Activated CD4-positive, alpha-beta T cell treated with anti-CD3 and anti-CD28 coated beads, Interleukin-2, amount 50 U/mL, for 16 hours (primary cell): ENCODE measurements around the gene SIAH3.

ENCODE experiments used
- DNase-seq: peaks from one replicate; pipeline ENCODE4 v3.0.0-alpha.2; 2020

Gene SIAH3

DNA sequence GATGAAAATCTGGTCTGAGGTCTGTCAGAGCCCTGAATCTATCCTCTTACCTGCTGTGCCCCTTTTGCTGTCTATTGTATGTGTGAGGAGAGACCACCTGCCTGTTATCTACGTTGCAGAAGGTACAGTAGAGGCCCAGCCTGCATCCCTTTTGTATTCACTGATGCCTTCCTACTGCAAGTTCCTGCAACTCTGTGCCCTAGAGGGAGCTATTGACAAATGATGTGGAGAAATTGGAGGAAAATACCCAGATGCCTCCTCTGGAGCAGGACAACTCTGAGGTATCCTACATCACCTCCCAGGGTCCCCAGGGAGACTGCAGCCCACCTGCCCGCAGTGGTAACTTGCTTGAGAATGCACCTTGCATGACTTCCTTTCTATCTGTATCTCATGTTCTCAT is 33.7 kb downstream of the SIAH3 start:
- DNase-seq: no peak

DNA sequence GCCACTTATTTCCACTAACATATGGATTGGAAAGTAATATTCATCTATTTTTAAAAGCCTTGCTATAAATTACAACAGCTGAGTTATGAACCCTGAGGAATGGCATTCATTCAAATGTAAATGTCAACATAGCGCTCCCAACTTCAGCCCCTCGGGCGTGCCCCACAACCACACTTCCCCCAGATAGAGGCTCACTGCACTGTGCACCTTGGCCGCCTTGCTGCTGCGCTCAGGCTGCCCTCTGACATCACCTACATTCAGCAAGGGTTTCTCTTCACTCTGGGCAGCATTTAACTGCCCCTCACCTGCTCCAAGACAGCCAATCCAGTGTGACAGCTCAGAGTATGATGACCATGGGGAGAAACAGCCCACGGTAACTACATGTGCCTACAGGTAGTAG is 35.1 kb downstream of the SIAH3 start:
- DNase-seq: no peak

DNA sequence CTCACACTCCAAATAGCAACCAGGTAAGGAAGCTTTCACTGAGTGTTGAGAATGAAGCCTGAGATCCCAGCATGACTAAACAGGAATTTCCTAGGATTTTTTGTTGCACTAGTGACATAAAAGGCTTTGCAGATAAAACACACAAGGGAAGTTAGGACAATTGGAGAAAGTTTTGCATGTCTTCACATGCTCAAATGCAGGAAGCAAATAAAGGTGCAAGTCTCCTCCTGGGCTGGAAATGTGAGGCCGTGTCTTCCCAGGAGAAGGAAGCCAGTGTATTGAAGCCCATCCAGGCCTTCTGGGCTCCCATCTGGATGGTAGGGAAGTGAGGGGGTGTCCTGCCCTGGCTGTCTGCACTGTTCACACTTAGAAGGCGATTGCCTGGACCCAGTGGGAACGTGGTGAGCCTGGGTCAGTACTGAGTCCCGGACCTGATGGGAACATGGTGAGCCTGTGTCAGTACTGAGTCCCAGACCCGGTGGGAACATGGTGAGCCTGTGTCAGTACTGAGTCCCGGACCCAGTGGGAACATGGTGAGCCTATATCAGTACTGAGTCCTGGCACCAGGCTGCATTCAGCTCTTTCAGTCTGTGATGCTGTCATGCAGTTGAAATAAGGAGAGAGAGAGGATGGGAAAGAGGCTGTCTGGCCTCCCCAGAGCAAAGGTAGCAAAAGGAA is 38.7 kb downstream of the SIAH3 start:
- DNase-seq: no peak

DNA sequence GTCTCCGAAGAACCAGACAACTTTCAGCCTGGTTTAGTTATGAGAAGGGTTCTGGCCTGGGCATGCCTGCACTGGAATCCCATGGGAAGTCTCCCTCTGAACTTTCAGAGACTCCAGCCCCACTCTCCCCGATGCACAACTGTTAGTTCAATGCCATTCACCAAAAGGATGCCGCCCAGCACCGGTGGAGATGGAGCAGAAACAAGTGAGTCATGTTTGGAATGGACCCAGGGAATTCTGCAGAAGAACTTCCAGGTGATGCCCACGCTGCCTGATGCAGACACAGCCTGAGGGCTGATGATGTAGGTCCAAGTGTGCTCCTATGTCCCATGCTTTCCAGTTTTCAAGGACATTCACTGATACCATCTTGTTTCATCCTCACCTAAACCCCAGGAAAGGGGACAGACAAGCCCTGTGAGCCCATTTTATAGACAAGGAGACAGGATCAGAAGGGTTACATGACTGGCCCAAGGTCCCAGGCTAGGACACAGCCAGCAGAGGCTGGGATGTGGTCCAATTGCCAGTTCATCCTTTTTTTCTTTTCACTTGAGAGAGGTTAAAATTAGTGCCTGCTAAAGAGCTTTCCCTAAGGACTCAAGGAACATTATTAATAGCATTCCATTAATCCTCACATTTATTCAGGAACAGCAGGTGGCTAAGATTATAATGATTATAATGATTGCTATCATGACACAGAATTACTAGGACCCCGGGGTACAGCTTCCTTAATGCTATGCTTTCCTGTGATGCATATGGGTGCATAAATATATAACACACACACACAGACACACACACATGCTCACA is 39.5 kb downstream of the SIAH3 start:
- no peak for DNase-seq

DNA sequence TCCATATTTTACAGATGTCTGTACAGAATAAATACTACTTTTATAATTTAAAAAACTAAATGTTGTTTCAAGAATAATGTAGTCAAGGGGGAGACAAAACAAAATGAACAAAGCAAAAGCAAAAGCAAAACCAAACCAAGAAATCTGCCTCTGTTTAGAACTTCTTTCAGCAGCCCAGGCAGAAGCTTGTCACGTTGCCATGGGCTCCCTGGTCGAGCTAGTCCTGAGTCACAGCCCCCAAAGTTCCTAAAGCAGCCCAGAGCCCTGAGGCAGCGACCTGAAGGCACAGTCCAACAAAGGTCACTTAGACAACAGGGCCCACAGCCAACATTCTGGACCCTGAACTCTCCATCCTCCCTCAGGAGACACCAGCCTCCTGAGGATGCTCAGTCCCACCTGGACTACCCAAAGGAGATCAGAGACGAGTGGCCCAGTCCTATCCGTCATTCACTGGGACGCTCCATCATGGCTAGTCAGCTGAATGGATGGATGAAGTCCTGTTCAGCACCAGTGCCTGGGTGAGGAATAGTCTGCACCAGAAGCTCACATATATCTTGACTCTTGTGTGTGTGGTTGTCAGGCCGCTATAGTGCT is 41.7 kb downstream of the SIAH3 start:
- DNase-seq: no peak

DNA sequence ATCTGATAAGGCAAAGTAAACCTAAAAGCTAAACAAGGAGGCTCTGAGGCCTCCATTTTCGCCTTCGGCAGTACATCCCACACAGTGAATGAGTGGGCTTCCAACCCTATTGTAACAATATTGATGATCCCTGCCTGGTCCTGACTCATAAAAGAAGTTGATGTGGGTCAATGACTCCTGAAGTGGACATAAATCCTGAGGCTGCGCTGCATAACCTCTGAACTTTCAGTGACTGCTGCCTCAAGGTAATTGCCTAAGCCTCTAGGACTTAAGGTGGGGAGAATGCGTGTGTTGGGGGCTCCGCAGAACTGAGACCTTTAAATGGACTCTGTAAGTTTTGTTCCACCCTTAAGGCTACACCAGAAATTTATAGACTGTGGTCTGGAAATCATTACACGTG is 42.6 kb downstream of the SIAH3 start:
- no peak for DNase-seq

DNA sequence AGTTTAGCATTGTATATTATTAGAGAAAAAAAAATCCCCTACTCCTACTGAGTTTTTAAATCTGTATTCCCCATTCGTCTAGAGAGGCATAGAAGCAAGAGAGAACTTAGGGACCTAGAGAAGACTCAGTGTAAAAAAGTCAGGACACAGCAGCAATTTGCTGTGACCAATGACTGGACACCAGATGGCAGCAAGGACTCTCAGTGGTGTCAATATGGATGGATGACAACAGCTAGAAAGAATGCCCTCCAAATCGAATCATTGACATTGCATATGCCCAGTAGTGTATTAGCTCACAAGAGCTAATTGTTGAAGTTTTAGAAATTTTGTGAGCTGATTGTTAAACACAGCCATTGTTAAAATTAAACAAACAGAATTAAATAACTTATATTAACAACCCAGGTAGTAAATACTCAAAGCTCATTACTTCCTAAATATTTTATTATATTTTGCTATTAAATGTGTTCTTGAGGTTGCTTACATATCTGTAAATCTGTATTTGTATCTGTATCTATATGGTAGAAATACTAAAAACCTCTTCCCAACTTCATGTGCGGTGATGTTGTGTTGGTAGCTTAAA is 43.9 kb downstream of the SIAH3 start:
- peak; percentile 21 for DNase-seq

DNA sequence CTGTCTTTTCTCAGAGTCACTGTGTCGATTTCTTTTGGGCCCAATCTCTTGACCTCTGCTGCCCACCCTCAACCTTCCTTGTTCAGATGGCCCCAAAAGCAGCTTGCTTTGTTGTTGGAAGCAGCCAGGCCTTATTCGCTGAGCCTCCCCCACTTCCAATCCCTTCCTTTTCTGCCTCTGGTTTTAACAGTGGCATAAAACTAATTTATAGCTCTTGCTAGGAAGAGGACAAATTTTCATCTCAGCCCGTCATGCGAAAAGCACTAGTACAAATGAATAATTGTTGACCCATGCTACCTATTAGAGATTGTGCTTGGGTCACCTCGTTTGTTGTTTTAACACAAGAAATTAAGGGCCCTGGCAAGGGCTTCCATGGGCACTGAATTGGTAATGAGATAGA is 51.1 kb downstream of the SIAH3 start:
- DNase-seq: no peak

DNA sequence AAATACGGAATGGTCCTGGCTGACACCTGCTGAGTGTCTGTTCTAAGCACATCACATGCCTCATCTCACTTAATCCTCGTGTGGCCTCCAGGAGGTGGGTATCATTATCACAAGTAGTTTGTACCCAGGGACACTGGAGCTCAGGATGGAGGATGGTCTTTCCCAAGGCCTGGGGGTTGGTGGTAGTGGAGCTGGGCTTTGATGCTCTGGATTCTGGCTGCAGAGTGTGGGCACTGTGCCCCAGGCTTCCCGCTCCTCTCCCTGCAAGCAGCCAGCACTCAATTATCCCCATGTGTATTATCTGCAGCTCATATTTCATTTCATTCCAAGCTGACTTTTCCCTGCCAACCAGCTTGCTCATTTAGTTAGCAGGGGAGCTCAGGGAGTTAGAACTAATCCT is 52.1 kb downstream of the SIAH3 start:
- no peak for DNase-seq

DNA sequence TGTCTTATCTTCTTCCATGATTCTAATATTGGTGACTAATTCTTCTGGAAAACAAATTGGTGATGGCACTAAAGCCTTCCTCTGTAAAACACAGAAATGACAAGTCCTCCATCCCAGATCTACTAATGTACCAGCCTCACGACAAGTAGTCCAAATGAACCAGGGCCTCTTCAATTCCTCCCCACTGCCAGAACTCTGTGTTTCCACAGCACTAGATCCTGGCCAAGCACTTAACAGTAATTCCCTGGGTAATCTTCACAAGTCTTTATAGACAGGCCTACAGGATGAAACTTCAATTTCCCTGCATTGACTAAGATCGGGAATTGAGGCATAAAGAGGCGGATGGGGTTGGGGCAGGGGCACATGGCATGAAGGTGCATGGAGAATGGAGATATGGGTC is 52.7 kb downstream of the SIAH3 start:
- no peak for DNase-seq

DNA sequence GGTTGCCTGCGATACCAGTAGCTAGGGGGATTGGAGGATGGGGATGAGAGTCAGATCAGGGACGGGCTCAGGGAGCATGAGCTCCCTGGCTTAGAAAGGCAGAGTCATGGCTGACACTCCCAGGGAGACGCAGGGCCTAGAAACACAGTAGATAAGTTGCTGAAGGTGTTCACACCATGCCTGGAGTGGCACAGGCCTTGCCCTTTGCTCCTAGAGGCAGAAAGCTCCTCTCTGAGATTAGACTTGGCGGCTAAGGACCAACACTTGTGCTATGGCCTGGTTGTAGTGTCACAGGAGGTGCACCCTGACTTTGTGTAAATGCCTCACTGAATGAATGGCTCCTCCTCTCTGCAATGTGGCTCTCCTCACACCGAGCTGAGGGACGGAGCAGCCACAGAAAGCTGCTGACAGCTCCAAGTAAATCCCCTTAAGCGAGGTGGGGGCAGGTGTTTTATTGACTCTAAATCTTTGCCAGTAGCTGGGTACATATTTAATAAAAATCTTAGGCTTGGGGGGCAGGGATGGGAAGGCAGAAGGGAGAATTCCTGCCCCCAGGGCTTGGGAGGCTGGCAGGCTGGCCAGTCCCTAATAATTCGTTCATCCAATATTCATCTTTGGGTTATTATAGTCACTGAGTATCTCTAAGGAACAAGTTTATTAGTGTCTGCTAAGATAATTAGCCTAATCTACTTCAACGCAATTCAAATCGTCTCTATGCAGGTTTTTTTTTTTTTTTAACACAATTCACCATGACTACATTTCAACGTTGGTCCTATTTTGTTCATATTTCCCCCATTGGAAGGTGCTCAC is 54.9 kb downstream of the SIAH3 start:
- DNase-seq: no peak

DNA sequence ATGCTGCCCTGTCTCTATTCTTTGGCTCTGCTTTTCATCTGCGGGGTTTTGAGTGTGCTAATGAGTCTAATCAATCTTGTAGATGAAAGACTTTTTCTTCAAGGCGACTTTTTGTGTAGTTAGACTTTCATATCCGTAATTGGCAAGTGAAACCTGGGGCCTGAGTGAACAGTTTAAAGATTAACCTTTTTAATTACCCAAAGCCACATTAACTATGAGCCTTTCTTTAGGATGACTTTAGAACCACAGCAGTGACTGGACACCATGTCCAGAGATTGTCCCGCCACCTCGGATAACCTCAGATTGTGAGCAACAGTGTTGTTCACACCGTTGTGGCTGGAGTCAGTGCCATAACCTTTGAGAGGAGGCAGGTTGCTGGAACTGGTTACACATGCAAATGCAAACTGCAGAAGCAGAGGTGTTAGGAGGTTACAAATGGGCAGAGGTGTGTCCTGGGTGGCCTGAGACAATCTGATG is 58.7 kb downstream of the SIAH3 start:
- DNase-seq: no peak

DNA sequence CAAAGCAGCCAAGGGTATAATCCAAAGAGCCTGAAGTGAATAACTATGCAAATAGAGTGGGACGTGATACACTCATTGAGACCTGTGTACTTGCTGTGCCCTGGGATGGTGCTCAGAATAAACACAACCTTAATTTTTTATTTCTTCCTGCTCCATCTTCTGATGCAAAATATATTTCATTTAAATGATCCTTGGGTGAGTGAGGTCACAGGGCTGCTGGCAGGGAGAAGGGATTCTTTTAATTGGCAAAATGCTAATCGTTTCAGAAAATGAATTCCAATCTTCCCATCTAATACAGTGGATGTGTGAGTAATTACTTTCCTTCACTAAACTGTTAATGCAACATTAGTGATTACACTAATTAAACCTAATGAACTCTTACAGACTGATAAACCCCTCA is 63.5 kb downstream of the SIAH3 start:
- no peak for DNase-seq

DNA sequence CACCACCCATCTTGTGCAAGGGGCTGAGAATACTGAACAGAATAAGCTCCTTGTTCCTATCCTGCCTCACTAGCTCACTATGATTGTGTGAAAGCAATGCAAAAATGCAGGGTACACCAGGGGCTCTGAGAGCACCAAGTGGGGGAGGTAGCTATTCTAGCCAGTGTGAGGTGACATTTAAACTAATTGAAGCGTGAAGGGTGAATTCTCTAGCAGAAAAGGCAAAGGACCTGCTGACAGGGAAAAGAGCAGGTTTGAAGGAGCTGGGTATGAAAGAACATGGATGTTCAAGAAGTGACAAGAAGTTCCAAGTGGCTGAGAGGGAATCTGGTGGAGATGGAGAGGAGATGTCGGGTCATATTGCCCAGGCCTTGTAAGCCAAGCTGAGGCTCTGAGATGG is 64.2 kb downstream of the SIAH3 start:
- DNase-seq: no peak

DNA sequence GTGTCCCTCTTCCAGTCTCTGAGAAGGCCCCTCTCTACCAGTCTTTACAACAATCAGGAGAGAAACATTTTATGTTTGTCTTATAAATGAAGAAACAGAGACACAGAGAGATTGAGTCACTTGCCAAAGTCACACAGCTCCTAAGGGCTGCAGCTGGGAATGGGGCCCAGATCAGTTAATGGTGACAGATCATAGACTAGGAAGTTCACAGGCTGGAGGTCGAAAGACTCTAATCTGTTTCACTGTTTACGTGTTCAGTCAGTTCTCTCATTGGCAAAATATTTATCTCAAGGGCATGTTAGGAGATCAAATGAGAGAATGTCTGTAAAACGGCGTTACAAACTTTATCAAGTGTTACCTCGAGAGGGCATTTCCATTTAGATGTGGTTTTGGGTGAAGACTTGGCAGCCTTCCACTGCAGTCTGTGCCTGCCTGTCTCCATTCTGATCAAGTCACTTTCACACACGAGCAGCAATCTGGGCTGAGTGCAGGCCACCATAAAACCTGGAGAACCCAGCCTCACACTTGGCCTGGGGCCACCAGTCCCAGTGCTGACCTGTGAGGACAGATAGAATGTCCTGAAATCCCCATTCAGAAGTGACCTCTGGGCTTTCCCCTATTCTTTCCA is 65.1 kb downstream of the SIAH3 start:
- no peak for DNase-seq

DNA sequence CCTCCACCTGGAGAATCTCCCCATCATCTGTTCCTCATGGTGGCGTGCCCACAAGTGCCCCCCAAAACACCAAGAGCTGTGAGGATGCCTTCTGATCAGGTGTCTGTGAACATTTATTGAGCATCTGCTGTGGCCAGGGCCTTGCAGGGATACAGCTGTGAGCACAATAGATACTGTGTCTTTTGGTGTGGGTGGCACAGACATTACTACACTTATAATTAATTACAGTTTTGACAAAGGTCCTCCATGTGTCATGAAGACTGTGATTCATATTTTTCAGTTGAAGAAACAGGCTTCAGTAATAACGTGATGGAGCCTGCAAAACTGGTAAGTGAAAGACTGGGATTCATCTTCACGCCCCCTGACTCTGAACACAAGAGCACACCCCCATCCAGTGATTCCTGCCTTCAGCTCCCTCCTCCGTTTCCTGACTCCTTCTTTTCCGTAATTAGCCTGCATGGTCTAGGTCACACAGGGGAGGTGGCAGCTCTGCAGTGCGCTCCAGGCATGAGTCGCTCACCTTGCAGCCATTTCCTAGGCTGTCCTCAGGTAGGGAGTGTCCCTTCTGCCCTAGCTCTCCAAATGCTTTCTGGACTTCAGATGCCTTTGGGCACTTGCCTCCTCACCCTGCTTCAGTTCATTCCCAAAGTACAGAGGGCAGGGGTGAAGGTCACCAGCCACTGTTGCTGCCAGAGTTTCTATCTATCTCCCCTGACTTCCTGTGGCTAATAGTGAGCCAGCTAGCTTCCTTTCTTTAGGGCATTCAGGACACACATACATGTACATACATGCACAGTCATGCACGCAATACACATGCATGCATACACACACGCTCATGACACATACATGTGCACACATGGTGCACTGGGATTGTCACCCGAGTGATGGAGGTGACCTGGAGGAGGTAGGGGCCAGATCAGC is 66.5 kb downstream of the SIAH3 start:
- no peak for DNase-seq

DNA sequence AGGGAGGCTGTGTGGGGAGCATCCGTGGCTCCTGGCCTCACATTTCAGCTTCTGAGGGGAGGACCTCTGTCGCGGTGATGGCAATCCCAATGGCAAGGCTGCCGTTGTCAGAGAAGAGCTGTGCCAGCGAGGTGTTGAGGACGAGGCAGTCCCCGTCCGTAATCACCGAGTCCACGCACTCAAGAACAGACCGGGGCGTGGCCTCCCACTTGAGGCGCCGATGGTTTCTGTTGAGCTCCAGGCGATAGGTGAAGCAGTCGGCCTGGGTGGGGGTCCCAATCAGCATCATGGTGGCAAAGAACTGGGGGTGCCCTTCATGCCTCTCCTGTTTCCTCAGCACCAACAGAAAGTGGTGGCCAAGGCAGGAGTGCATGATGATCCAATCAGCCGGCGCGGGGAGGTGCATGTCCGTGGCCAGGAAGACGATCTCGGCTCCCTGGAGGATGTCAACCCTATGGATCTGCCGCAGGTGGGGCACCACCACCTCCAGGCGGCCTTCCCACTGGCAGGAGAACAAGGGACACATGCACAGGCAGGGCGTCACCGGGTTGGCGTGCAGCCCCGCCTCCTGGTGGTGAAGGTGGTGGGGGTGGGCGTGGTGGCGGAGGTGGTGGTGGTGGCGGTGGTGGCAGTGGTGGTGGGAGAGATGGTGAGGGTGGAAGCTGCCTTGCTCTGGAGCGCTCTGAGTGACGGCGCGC is 68.1 kb downstream of the SIAH3 start:
- no peak for DNase-seq

DNA sequence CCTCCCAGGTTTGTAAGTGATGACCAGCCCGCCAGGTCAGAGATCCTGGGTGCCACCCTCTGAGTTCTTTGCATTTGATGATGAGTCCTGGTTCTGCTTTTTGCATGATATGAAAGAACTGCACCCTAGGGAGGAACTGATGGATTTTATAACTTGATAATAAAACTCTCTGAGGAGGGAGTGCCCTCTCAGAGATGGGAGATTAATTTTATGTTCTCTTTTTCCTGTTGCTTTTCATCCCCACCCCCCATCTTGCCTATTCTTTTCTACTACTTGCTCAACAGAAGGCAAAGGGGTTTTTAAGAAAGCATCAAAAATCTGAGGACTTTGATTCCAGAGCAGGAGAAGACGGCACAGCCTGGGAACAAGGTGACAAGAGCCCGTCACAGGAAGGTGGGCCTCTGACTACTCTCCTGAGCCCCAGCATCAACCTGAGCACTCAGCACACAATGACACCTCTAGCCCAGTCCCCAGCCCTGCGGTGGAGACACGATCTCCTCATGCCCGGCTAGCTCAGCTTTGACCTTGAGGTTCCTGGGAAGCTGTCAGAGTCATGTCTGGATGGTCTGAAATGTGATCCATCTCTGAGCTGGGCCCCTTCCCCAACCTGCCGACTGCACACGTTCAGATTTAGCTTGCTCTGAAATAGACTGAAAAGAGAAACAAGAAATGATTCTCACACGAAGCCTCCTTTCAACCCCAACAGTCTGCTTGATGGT is 69.1 kb downstream of the SIAH3 start:
- no peak for DNase-seq

DNA sequence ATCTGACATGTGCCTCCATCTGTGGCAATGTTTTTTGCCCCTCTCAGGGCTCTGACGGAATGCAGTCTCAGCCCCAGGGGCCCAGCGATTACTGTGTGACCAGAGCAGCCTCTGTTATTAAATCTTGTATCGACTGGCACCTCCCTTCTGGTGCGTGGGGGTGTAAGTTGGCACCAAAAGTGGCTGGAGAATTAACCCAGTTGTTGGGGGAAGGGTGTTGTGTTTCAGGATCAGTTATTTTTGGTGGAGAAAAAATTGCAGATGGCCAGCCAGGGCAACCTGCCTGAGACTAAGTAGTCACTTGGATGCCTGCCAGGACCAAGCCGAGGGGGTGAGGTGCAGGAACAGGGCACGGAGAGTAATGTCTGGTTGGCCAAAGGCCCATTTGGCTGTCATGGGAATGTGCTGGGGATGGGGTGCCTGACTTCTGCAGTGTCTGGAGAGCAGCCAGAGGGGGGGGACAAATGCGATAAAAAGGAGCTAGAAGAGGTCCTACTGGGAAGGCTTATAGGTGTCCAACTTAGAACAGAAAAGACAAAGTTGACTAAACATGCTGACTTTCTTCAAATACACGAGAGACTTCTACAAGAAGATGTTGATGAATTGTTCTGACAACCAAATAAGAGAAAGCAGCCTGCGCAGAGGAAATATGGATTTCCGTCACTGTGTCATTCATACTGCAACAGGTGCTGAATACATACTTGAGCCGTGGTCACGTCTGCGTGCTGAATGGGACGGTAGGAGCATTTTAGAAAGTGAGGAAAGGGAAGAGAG is 69.8 kb downstream of the SIAH3 start:
- no peak for DNase-seq
